Measurements from ENCODE around the gene BDNF. TPM values are rescaled to one million over a fixed set of nuclear protein-coding genes. Genes with fewer than 3 reads are reported as not detected.

The BDNF gene
- total RNA-seq, 1 donor from 2014 or later: 0.07 TPM

DNA sequence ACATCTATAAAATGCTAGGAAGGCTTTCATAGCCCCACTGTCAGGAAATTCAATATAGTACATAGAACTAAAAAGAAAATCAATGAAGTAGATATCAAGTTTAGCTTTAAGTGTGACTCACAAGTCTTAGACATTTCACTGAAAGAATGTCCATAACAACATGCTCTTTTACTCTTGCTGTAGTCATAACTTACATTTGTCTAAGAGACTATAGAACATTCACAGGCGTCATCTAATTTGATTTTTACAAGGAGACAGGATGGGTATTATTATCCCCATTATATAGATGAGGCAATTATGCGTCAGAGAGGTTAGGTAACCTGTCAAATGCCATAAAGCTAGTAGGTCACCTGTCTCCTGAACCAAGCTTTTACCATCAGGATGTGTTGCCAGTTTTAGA is 36.9 kb downstream of the BDNF start:
- H3K36me3 Mint-ChIP-seq (ENCODE audit: low read depth): peaks cover 7% of the 10 kb centered on the region
- no peaks in the 10 kb centered on the region for H3K4me1 Mint-ChIP-seq
- H3K27me3 Mint-ChIP-seq (ENCODE audit: low read depth): peaks cover 3% of the 10 kb centered on the region
- peaks cover 8% of the 10 kb centered on the region for H3K9me3 Mint-ChIP-seq
- H3K4me3 Mint-ChIP-seq: no peak overlapping the region
- TF ChIP-seq, protein P1, sequence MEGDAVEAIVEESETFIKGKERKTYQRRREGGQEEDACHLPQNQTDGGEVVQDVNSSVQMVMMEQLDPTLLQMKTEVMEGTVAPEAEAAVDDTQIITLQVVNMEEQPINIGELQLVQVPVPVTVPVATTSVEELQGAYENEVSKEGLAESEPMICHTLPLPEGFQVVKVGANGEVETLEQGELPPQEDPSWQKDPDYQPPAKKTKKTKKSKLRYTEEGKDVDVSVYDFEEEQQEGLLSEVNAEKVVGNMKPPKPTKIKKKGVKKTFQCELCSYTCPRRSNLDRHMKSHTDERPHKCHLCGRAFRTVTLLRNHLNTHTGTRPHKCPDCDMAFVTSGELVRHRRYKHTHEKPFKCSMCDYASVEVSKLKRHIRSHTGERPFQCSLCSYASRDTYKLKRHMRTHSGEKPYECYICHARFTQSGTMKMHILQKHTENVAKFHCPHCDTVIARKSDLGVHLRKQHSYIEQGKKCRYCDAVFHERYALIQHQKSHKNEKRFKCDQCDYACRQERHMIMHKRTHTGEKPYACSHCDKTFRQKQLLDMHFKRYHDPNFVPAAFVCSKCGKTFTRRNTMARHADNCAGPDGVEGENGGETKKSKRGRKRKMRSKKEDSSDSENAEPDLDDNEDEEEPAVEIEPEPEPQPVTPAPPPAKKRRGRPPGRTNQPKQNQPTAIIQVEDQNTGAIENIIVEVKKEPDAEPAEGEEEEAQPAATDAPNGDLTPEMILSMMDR (conservative IDR thresholded peaks at IDR 0.05): no peak
- no peak overlapping the region for H3K27ac Mint-ChIP-seq (ENCODE audit: unreplicated experiment)
- no peak for DNase-seq (ENCODE audit: low read depth, low spot score)

DNA sequence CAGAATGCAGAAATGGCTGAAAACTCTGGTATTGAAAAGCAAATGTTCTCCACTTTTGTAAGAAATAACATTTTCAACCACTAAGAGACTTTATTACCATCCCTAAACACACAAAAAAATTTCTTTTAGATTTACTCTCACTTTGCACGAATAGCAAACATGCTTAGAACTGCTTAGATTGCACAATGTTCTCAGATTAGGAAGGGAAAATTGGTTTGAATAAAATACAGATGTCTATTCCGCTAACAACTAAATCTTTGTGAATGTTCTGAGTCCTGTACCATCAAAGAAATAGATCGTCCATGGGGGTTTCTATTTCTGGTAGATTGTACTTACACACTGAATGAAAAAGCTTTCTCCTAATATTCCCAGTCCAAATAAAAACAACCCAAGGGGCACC is 40.1 kb downstream of the BDNF start:
- Mint-ChIP-seq H3K4me1 (no peaks in the 10 kb centered on the region), H3K27ac (ENCODE audit: unreplicated experiment) (no peak overlapping the region), H3K4me3 (no peak overlapping the region), H3K9me3 (peaks cover 4% of the 10 kb centered on the region), H3K27me3 (ENCODE audit: low read depth) (no peaks in the 10 kb centered on the region), H3K36me3 (ENCODE audit: low read depth) (peaks cover 5% of the 10 kb centered on the region)
- no peak for DNase-seq (ENCODE audit: low read depth, low spot score)
- TF ChIP-seq, protein P1 (conservative IDR thresholded peaks at IDR 0.05): no peak

DNA sequence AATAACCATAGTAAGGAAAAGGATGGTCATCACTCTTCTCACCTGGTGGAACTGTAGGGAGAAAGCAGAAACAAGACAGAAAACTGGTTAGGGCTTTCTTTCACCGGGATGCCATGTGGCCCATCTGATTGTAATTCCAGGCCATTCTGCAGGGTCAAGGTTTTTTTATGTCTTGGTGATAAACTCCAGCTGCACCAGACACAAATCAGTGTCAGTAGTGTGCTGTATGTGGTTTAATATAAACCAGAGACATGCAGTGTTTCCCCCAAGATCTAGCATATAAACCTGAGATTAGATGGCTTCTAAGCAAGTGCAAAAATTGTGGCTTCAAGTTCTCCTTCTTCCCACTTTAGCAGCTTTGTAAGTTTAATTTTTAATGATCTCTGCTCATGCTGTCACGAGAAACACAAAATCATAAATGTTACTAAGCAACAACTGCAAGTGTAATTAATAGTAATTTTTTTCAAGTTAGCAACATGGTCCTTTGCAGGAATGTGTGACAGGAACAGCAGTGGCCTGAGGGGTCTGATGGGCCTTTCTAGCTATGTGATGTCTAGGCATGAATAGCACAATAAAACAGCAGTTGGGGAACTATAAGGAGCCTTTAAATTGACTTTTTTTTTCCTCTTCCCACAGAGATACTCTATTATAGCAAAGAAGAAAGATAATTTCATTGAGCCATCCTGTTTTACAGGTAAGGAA is 41.6 kb downstream of the BDNF start:
- TF ChIP-seq, protein P1 (conservative IDR thresholded peaks at IDR 0.05): no peak
- Mint-ChIP-seq H3K27me3 (ENCODE audit: low read depth) (no peaks in the 10 kb centered on the region), H3K4me1 (peaks cover 4% of the 10 kb centered on the region), H3K27ac (ENCODE audit: unreplicated experiment) (no peak overlapping the region), H3K36me3 (ENCODE audit: low read depth) (peaks cover 5% of the 10 kb centered on the region), H3K4me3 (no peak overlapping the region), H3K9me3 (peaks cover 4% of the 10 kb centered on the region)
- DNase-seq (ENCODE audit: low read depth, low spot score): no peak

DNA sequence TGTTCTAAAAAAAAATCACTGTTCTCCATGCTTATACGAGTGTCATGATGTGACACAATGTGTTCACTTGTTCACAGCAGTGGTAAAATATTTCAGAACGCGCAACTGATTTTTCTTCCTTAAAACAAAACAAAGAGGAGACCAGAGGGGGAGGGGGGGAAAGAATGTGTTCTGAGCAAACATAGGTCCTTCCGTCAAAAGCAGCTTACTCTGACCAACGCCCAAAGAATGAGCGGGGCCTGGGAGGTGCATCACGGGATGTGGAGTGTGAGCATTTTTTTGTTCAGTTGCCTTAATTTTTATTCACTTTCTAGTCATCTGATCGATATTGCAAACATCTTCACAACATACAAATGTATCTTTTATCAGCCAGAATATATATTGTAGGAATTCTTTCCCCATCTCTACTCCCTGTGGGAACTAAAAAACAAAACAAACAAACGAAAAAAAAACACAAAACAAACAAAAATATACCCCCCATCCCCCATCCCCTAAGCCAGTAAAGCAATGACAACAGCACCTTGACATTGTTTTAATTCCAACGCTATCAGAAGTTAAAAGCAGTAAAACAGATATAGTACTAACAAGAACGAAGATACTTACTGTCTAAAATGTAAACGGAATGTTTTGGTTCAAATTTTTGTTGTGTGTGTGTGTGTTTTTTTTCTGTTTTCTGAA is 43.3 kb downstream of the BDNF start:
- TF ChIP-seq, protein P1 (conservative IDR thresholded peaks at IDR 0.05): no peak
- H3K36me3 Mint-ChIP-seq (ENCODE audit: low read depth): peaks cover 5% of the 10 kb centered on the region
- H3K4me3 Mint-ChIP-seq: no peak overlapping the region
- peaks cover 4% of the 10 kb centered on the region for H3K9me3 Mint-ChIP-seq
- peaks cover 4% of the 10 kb centered on the region for H3K4me1 Mint-ChIP-seq
- no peak overlapping the region for H3K27ac Mint-ChIP-seq (ENCODE audit: unreplicated experiment)
- no peak for DNase-seq (ENCODE audit: low read depth, low spot score)
- H3K27me3 Mint-ChIP-seq (ENCODE audit: low read depth): no peaks in the 10 kb centered on the region

DNA sequence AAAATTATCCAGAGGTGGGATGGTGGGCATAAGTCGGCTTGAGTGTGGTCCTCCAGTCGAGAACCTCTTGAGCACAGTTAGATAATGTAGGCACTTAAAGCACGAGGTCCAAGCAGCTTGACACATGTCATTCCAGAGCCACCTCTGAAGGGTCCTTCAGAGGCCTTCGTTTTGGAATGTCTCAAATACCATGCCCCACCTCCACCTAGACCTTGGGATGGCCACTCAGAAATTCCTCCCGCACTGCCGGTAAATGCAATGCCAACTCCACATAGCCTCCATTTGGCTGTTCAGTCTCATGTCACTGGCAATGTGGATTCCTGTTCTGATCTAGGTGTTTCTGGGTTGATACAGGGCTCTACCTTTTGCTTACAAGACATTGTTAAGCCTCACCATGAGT is 43.9 kb downstream of the BDNF start:
- H3K27me3 Mint-ChIP-seq (ENCODE audit: low read depth): no peaks in the 10 kb centered on the region
- no peak overlapping the region for H3K4me3 Mint-ChIP-seq
- H3K4me1 Mint-ChIP-seq: peaks cover 4% of the 10 kb centered on the region
- peaks cover 4% of the 10 kb centered on the region for H3K9me3 Mint-ChIP-seq
- TF ChIP-seq, protein P1 (conservative IDR thresholded peaks at IDR 0.05): no peak
- H3K27ac Mint-ChIP-seq (ENCODE audit: unreplicated experiment): no peak overlapping the region
- no peak for DNase-seq (ENCODE audit: low read depth, low spot score)
- peaks cover 5% of the 10 kb centered on the region for H3K36me3 Mint-ChIP-seq (ENCODE audit: low read depth)

Measured in neural crest cell (in vitro differentiated cells).